GM12891 (cell line): ENCODE results near the gene TREH.
"Not testable (repeated sequence)": the region's sequence is repeated elsewhere in the genome, so short reads cannot be mapped to it uniquely, and the experiment has no call there.

Source experiments
- PAX5 ChIP-seq: IDR thresholded peaks from 2 replicates; pipeline ENCODE4 v1.6.1; 2011; ENCODE audit warnings: low read length, moderate library complexity, mild to moderate bottlenecking; ENCODE audit not compliant: insufficient read depth, severe bottlenecking
- POLR2A ChIP-seq: IDR thresholded peaks from 2 replicates; pipeline ENCODE4 v1.6.1; 2011; ENCODE audit warnings: low read depth, low read length, control low read depth
- POLR2AphosphoS5 ChIP-seq: IDR thresholded peaks from 2 replicates; pipeline ENCODE4 v1.6.1; 2011; ENCODE audit warnings: low read depth, low read length, control low read depth
- POU2F2 ChIP-seq: IDR thresholded peaks from 2 replicates; pipeline ENCODE4 v1.6.1; 2011; ENCODE audit warnings: low read depth, mild to moderate bottlenecking, control low read depth, low read length, moderate library complexity
- SPI1 ChIP-seq: IDR thresholded peaks from 2 replicates; pipeline ENCODE4 v1.6.1; 2011; ENCODE audit warnings: low read depth, low read length, control low read depth
- TAF1 ChIP-seq: IDR thresholded peaks from 2 replicates; pipeline ENCODE4 v1.6.1; 2011; ENCODE audit warnings: low read depth, low read length, control low read depth

DNA sequence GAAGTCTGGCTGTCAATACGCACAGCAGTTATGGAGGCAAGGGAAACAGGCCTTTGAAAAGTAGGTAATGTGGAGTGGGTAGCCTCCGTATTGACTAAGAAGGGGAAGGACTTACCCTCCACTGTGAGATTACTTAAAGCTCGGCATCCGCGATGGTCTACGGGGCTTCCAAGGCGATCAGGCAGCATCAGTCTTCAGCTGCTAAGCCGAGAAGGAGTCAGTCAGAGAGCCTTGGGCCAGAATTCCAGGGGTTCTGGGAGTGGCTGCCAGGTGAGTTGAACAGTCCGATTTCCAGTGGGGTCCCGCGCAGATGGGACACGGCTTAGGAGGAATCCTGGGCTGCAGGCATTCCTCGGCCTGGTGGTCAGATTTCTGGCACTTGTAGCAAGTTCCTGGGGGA, 40.6 kb upstream of the TREH start:
- TF ChIP-seq POLR2A, POLR2AphosphoS5, TAF1, PAX5, SPI1, POU2F2: not testable (repeated sequence)
